H1 (cell line): ENCODE measurements around the gene NR2F2. TPM values are rescaled to one million over a fixed set of nuclear protein-coding genes. Genes with fewer than 3 reads are reported as not detected.

ENCODE experiments used
- GTF2F1 ChIP-seq: IDR thresholded peaks from 2 replicates; pipeline ENCODE4 v1.6.1; 2012; ENCODE audit warnings: low read depth, low read length, improper control_type of control experiment, borderline replicate concordance
- MAFK ChIP-seq: IDR thresholded peaks from 2 replicates; pipeline ENCODE4 v1.6.1; 2012; ENCODE audit warnings: low read depth, mild to moderate bottlenecking, improper control_type of control experiment, low read length
- polyA plus RNA-seq, 7 experiments: library from polyadenylated mRNA; depleted of rRNA in 3 of 7; stranded (reverse) in 5 of 7; unstranded in 2 of 7; fragments of >200 nt in 5 of 7; fragments of 200-250 nt in 2 of 7; gene quantifications; 1 replicate in 5 of 7; 2 replicates in 1 of 7; 4 replicates in 1 of 7; pipeline versions ENCODE4 v1.2.1 to v1.2.3, GENCODE V29; 2011 to 2013; ENCODE audit warnings: missing spikeins in 2 of 7, mixed read lengths in 2 of 7
- total RNA-seq: library from RNA; stranded (reverse); fragmentation: NEBNext Ultra II Directional; extraction: Animal tissue kit (Norgen Biotek cat#: 25700); gene quantifications from 2 replicates; pipeline ENCODE4 v1.2.1, GENCODE V29; 2021
- TF ChIP-seq, protein P1 (sequence below): IDR thresholded peaks from 2 replicates; pipeline ENCODE4 v1.6.1; 2012; ENCODE audit warnings: low read length, inconsistent platforms
- TF ChIP-seq, protein P2 (sequence below): fragments of 300-600 bp; sonication (generic); IDR thresholded peaks from 2 replicates; pipeline ENCODE4 v1.7.1; 2012; ENCODE audit warnings: low read length, moderate library complexity, mild to moderate bottlenecking, inconsistent platforms; ENCODE audit not compliant: insufficient replicate concordance

NR2F2 gene
- total and polyA plus RNA-seq, 2 of the 8 experiments (the other 6 are each of a cell fraction or from before 2014, with no cell fraction given): 0.03 TPM; not detected in 1

DNA sequence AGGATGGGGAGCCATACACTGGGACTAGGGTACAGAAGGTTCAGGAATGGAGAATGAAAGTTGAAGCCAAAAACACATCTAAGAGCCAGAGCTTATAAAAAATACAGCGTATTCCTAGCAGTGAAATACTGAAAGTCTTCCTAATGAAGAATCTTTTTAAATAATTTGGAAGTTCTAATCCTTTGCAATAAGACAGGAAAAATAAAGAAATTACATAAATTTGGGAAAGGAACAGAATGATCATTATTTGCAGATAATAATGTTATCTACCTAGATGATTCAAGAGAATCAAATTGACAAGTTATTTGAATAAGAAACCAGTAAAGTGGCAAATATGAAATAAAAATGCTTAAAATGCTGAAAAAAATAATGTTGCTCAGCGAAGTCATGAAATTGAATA is 32.3 kb upstream of the NR2F2 start (continued):
- TF ChIP-seq, protein P1, sequence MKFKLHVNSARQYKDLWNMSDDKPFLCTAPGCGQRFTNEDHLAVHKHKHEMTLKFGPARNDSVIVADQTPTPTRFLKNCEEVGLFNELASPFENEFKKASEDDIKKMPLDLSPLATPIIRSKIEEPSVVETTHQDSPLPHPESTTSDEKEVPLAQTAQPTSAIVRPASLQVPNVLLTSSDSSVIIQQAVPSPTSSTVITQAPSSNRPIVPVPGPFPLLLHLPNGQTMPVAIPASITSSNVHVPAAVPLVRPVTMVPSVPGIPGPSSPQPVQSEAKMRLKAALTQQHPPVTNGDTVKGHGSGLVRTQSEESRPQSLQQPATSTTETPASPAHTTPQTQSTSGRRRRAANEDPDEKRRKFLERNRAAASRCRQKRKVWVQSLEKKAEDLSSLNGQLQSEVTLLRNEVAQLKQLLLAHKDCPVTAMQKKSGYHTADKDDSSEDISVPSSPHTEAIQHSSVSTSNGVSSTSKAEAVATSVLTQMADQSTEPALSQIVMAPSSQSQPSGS: no peak
- TF ChIP-seq, protein P2, sequence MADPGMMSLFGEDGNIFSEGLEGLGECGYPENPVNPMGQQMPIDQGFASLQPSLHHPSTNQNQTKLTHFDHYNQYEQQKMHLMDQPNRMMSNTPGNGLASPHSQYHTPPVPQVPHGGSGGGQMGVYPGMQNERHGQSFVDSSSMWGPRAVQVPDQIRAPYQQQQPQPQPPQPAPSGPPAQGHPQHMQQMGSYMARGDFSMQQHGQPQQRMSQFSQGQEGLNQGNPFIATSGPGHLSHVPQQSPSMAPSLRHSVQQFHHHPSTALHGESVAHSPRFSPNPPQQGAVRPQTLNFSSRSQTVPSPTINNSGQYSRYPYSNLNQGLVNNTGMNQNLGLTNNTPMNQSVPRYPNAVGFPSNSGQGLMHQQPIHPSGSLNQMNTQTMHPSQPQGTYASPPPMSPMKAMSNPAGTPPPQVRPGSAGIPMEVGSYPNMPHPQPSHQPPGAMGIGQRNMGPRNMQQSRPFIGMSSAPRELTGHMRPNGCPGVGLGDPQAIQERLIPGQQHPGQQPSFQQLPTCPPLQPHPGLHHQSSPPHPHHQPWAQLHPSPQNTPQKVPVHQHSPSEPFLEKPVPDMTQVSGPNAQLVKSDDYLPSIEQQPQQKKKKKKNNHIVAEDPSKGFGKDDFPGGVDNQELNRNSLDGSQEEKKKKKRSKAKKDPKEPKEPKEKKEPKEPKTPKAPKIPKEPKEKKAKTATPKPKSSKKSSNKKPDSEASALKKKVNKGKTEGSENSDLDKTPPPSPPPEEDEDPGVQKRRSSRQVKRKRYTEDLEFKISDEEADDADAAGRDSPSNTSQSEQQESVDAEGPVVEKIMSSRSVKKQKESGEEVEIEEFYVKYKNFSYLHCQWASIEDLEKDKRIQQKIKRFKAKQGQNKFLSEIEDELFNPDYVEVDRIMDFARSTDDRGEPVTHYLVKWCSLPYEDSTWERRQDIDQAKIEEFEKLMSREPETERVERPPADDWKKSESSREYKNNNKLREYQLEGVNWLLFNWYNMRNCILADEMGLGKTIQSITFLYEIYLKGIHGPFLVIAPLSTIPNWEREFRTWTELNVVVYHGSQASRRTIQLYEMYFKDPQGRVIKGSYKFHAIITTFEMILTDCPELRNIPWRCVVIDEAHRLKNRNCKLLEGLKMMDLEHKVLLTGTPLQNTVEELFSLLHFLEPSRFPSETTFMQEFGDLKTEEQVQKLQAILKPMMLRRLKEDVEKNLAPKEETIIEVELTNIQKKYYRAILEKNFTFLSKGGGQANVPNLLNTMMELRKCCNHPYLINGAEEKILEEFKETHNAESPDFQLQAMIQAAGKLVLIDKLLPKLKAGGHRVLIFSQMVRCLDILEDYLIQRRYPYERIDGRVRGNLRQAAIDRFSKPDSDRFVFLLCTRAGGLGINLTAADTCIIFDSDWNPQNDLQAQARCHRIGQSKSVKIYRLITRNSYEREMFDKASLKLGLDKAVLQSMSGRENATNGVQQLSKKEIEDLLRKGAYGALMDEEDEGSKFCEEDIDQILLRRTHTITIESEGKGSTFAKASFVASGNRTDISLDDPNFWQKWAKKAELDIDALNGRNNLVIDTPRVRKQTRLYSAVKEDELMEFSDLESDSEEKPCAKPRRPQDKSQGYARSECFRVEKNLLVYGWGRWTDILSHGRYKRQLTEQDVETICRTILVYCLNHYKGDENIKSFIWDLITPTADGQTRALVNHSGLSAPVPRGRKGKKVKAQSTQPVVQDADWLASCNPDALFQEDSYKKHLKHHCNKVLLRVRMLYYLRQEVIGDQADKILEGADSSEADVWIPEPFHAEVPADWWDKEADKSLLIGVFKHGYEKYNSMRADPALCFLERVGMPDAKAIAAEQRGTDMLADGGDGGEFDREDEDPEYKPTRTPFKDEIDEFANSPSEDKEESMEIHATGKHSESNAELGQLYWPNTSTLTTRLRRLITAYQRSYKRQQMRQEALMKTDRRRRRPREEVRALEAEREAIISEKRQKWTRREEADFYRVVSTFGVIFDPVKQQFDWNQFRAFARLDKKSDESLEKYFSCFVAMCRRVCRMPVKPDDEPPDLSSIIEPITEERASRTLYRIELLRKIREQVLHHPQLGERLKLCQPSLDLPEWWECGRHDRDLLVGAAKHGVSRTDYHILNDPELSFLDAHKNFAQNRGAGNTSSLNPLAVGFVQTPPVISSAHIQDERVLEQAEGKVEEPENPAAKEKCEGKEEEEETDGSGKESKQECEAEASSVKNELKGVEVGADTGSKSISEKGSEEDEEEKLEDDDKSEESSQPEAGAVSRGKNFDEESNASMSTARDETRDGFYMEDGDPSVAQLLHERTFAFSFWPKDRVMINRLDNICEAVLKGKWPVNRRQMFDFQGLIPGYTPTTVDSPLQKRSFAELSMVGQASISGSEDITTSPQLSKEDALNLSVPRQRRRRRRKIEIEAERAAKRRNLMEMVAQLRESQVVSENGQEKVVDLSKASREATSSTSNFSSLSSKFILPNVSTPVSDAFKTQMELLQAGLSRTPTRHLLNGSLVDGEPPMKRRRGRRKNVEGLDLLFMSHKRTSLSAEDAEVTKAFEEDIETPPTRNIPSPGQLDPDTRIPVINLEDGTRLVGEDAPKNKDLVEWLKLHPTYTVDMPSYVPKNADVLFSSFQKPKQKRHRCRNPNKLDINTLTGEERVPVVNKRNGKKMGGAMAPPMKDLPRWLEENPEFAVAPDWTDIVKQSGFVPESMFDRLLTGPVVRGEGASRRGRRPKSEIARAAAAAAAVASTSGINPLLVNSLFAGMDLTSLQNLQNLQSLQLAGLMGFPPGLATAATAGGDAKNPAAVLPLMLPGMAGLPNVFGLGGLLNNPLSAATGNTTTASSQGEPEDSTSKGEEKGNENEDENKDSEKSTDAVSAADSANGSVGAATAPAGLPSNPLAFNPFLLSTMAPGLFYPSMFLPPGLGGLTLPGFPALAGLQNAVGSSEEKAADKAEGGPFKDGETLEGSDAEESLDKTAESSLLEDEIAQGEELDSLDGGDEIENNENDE: no peak
- TF ChIP-seq MAFK (no peak), GTF2F1 (no peak)
